Activated CD4-positive, alpha-beta T cell treated with anti-CD3 and anti-CD28 coated beads for 36 hours (primary cell): Measurements from ENCODE around the gene FARP2. TPM values are rescaled to one million over a fixed set of nuclear protein-coding genes. Genes with fewer than 3 reads are reported as not detected.

Source experiments
- ATAC-seq: fragments of 200-7000 bp; cut with Tn5 transposase; one replicate; pipeline ENCODE4 v1.10.0; 2021; ENCODE audit warnings: mild to moderate bottlenecking, moderate library complexity
- CTCF ChIA-PET: fragments of 350-600 bp; sonication (Branson Sonifier 250); formaldehyde crosslinking; loops from one replicate; lab custom pipeline; 2021; ENCODE audit warnings: antibody characterized with exemption; lab: Charles Lee
- POLR2A ChIA-PET: fragments of 350-600 bp; sonication (Branson Sonifier 250); formaldehyde crosslinking; loops from one replicate; lab custom pipeline; 2021; ENCODE audit warnings: antibody characterized with exemption, inconsistent platforms; lab: Charles Lee
- DNase-seq: peaks from one replicate; pipeline ENCODE4 v3.0.0-alpha.2; 2020
- H3K27ac Mint-ChIP-seq: one replicate; pipeline ENCODE4 v1.8.0; 2021; ENCODE audit warnings: mixed read lengths
- H3K27me3 Mint-ChIP-seq: one replicate; pipeline ENCODE4 v1.8.0; 2021; ENCODE audit warnings: mixed read lengths
- H3K36me3 Mint-ChIP-seq: one replicate; pipeline ENCODE4 v1.8.0; 2021; ENCODE audit warnings: low read depth, mixed read lengths
- H3K4me1 Mint-ChIP-seq: one replicate; pipeline ENCODE4 v1.8.0; 2021; ENCODE audit warnings: mixed read lengths
- H3K4me3 Mint-ChIP-seq: one replicate; pipeline ENCODE4 v1.8.0; 2021; ENCODE audit warnings: mild to moderate bottlenecking, moderate library complexity, mixed read lengths
- H3K9me3 Mint-ChIP-seq: one replicate; pipeline ENCODE4 v1.8.0; 2021; ENCODE audit warnings: low read depth, mixed read lengths
- intact Hi-C, 2 experiments: fragments of 100-400 bp; cut with DNase I in 1 of 2; cut with micrococcal nuclease in 1 of 2; formaldehyde crosslinking; loops; one replicate each; pipeline versions ENCODE4 v1.14.2 to v1.15.1; 2022 to 2024; cut with DNase I, micrococcal nuclease
- total RNA-seq, 2 experiments: library from RNA; stranded (reverse); gene quantifications; one replicate each; pipeline ENCODE4 v1.2.3, GENCODE V29; 2021

The FARP2 gene
- total RNA-seq, 2 experiments from 2014 or later, result 29.0 to 30.7 TPM

GRCh38 chr2:241530571-241530970 is 174.5 kb downstream of the FARP2 start:
- CTCF ChIA-PET, result no interaction called here
- H3K4me3 Mint-ChIP-seq, result no peak overlapping the region
- DNase-seq, result no peak
- POLR2A ChIA-PET, result no interaction called here
- intact Hi-C loops, result no loop called here
- H3K36me3 Mint-ChIP-seq, result no peaks in the 10 kb centered on the region
- peaks cover 6% of the 10 kb centered on the region for H3K9me3 Mint-ChIP-seq
- H3K27ac Mint-ChIP-seq, result no peak overlapping the region
- ATAC-seq, result no peak
- H3K27me3 Mint-ChIP-seq, result no peaks in the 10 kb centered on the region
- H3K4me1 Mint-ChIP-seq, result no peaks in the 10 kb centered on the region

- Mint-ChIP-seq H3K36me3 (no peaks in the 10 kb centered on the region), H3K4me1 (no peaks in the 10 kb centered on the region), H3K27me3 (no peaks in the 10 kb centered on the region), H3K9me3 (peaks cover 2% of the 10 kb centered on the region), H3K27ac (no peak overlapping the region), H3K4me3 (no peak overlapping the region)
- intact Hi-C loops, result no loop called here
- ChIA-PET CTCF (interaction anchor here (0.6 kb wide), 1 partner anchor 358 kb away, joined by 4 read pairs; no protein-coding TSS in a partner anchor), POLR2A (no interaction called here)
- no peak for ATAC-seq
- no peak for DNase-seq
Observed at GRCh38 chr2:241531161-241531722, 175.2 kb downstream of the FARP2 start.

- ATAC-seq, result no peak
- DNase-seq, result no peak
- Mint-ChIP-seq H3K36me3 (no peaks in the 10 kb centered on the region), H3K4me3 (no peak overlapping the region), H3K27me3 (no peaks in the 10 kb centered on the region), H3K4me1 (no peaks in the 10 kb centered on the region), H3K27ac (no peak overlapping the region), H3K9me3 (no peaks in the 10 kb centered on the region)
- intact Hi-C loops, result no loop called here
- ChIA-PET POLR2A (no interaction called here), CTCF (no interaction called here)
Observed at GRCh38 chr2:241532168-241532567, 176.1 kb downstream of the FARP2 start.

GRCh38 chr2:241532733-241533601 is 176.9 kb downstream of the FARP2 start:
- intact Hi-C loops, result no loop called here
- Mint-ChIP-seq H3K4me1 (no peaks in the 10 kb centered on the region), H3K27ac (no peak overlapping the region), H3K9me3 (no peaks in the 10 kb centered on the region), H3K4me3 (no peak overlapping the region), H3K27me3 (no peaks in the 10 kb centered on the region), H3K36me3 (no peaks in the 10 kb centered on the region)
- DNase-seq (no peak), ATAC-seq (no peak)
- ChIA-PET CTCF (no interaction called here), POLR2A (no interaction called here)

- intact Hi-C loops, result no loop called here
- Mint-ChIP-seq H3K4me3 (no peak overlapping the region), H3K27me3 (no peaks in the 10 kb centered on the region), H3K36me3 (no peaks in the 10 kb centered on the region), H3K27ac (no peak overlapping the region), H3K9me3 (no peaks in the 10 kb centered on the region), H3K4me1 (no peaks in the 10 kb centered on the region)
- ATAC-seq (no peak), DNase-seq (no peak)
- CTCF ChIA-PET, result no interaction called here
- POLR2A ChIA-PET, result no interaction called here
Observed at GRCh38 chr2:241534293-241534692, 178.2 kb downstream of the FARP2 start.

- Mint-ChIP-seq H3K4me1 (no peaks in the 10 kb centered on the region), H3K36me3 (no peaks in the 10 kb centered on the region), H3K4me3 (no peak overlapping the region), H3K9me3 (no peaks in the 10 kb centered on the region), H3K27ac (no peak overlapping the region), H3K27me3 (no peaks in the 10 kb centered on the region)
- intact Hi-C loops, result no loop called here
- ATAC-seq (no peak), DNase-seq (no peak)
- POLR2A ChIA-PET, result no interaction called here
- CTCF ChIA-PET, result no interaction called here
Observed at GRCh38 chr2:241534701-241535375, 178.8 kb downstream of the FARP2 start.

- H3K4me3 Mint-ChIP-seq, result no peak overlapping the region
- peaks cover 4% of the 10 kb centered on the region for H3K27me3 Mint-ChIP-seq
- H3K36me3 Mint-ChIP-seq, result no peaks in the 10 kb centered on the region
- H3K9me3 Mint-ChIP-seq, result no peaks in the 10 kb centered on the region
- ChIA-PET POLR2A (no interaction called here), CTCF (no interaction called here)
- intact Hi-C loops, result no loop called here
- H3K4me1 Mint-ChIP-seq, result peaks cover 4% of the 10 kb centered on the region
- ATAC-seq (no peak), DNase-seq (no peak)
- H3K27ac Mint-ChIP-seq, result no peak overlapping the region
Observed at GRCh38 chr2:241535871-241536655, 180.0 kb downstream of the FARP2 start.

- DNase-seq, result no peak
- Mint-ChIP-seq H3K4me1 (peaks cover 4% of the 10 kb centered on the region), H3K27ac (no peak overlapping the region), H3K27me3 (peaks cover 14% of the 10 kb centered on the region), H3K36me3 (no peaks in the 10 kb centered on the region), H3K4me3 (no peak overlapping the region), H3K9me3 (no peaks in the 10 kb centered on the region)
- ChIA-PET POLR2A (no interaction called here), CTCF (no interaction called here)
- ATAC-seq, result no peak
- intact Hi-C loops, result no loop called here
Observed at GRCh38 chr2:241538838-241539615, 182.9 kb downstream of the FARP2 start.

GRCh38 chr2:241539616-241540374 is 183.7 kb downstream of the FARP2 start:
- H3K27ac Mint-ChIP-seq, result no peak overlapping the region
- no peaks in the 10 kb centered on the region for H3K36me3 Mint-ChIP-seq
- ChIA-PET CTCF (no interaction called here), POLR2A (no interaction called here)
- DNase-seq (no peak), ATAC-seq (no peak)
- no peaks in the 10 kb centered on the region for H3K9me3 Mint-ChIP-seq
- H3K27me3 Mint-ChIP-seq, result peaks cover 14% of the 10 kb centered on the region
- intact Hi-C loops, result loop anchor here in 1 of 2 experiments (2.0 kb wide), 1 partner anchor 707 kb away; no protein-coding TSS in a partner anchor
- H3K4me3 Mint-ChIP-seq, result no peak overlapping the region
- peaks cover 4% of the 10 kb centered on the region for H3K4me1 Mint-ChIP-seq

- CTCF ChIA-PET, result no interaction called here
- H3K4me1 Mint-ChIP-seq, result peaks cover 4% of the 10 kb centered on the region
- POLR2A ChIA-PET, result no interaction called here
- DNase-seq (no peak), ATAC-seq (no peak)
- no peak overlapping the region for H3K27ac Mint-ChIP-seq
- H3K9me3 Mint-ChIP-seq, result no peaks in the 10 kb centered on the region
- H3K36me3 Mint-ChIP-seq, result no peaks in the 10 kb centered on the region
- intact Hi-C loops, result loop anchor here in 1 of 2 experiments (2.0 kb wide), 1 partner anchor 708 kb away; no protein-coding TSS in a partner anchor
- peaks cover 14% of the 10 kb centered on the region for H3K27me3 Mint-ChIP-seq
- peak overlapping the region; percentile 31 for H3K4me3 Mint-ChIP-seq
Observed at GRCh38 chr2:241540401-241540770, 184.3 kb downstream of the FARP2 start.
